Loucy (cell line): ENCODE data around the gene ZNF543.

Source experiments
- CTCF ChIP-seq: fragments of 200-600 bp; sonication (generic); conservative IDR thresholded peaks from 2 replicates; pipeline ENCODE4 v1.5.1; 2014; ENCODE audit warnings: mild to moderate bottlenecking, antibody characterized with exemption, low read length
- EZH2phosphoT487 ChIP-seq: fragments of 200-600 bp; IDR thresholded peaks from 2 replicates; pipeline ENCODE4 v1.6.1; 2018; ENCODE audit warnings: antibody characterized with exemption, mild to moderate bottlenecking, moderate library complexity, borderline replicate concordance

- no peak for TF ChIP-seq CTCF
- TF ChIP-seq EZH2phosphoT487 = no peak
These were observed 9.5 kb upstream of the ZNF543 start for GRCh38 chr19:57310792-57311191.
